GM18507 (cell line): Measurements from ENCODE around the gene ADGRB2.
"Not testable (repeated sequence)": the region's sequence is repeated elsewhere in the genome, so short reads cannot be mapped to it uniquely, and the experiment has no call there.

Source experiments
- DNase-seq: peaks from one replicate; pipeline ENCODE4 v3.0.0; 2011; ENCODE audit warnings: low read depth; ENCODE audit not compliant: insufficient read length; ENCODE audit errors: extremely low spot score
- FAIRE-seq: peaks from 2 replicates; lab custom pipeline; 2011; peaks lifted over from hg19 to GRCh38; lab: Jason Lieb, UNC

The ADGRB2 gene

DNA sequence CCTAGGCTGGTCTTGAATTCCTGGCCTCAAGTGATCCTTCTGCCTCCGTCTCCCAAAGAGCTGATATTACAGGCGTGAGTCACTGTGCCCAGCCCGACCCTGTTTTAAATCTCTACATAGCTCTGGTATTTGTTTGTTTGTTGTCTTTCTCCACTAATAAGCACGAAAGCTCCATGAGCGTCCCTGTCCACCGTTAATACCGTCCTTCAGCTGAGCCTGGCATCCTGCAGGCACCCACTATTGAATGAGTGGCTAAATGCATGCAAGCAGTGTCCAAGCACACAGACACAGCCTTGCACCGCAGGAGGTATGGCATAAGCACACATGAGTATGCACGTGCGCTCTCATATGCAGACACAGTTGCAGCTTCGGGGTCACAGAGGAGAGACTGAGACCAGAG, 55.8 kb downstream of the ADGRB2 start:
- FAIRE-seq (no peak), DNase-seq (no peak)

- DNase-seq, result peak; percentile 40
- peak; percentile 92 for FAIRE-seq
Observed at GRCh38 chr1:31707711-31708110, 56.4 kb downstream of the ADGRB2 start.

GRCh38 chr1:31707059-31707600, 57.0 kb downstream of the ADGRB2 start:
- not testable (repeated sequence) for DNase-seq, FAIRE-seq

GRCh38 chr1:31706384-31707058, 57.6 kb downstream of the ADGRB2 start:
- FAIRE-seq, result peak; percentile 44
- no peak for DNase-seq

GRCh38 chr1:31705080-31705866, 58.9 kb downstream of the ADGRB2 start:
- FAIRE-seq (peak; percentile 71), DNase-seq (peak; percentile 54)

DNA sequence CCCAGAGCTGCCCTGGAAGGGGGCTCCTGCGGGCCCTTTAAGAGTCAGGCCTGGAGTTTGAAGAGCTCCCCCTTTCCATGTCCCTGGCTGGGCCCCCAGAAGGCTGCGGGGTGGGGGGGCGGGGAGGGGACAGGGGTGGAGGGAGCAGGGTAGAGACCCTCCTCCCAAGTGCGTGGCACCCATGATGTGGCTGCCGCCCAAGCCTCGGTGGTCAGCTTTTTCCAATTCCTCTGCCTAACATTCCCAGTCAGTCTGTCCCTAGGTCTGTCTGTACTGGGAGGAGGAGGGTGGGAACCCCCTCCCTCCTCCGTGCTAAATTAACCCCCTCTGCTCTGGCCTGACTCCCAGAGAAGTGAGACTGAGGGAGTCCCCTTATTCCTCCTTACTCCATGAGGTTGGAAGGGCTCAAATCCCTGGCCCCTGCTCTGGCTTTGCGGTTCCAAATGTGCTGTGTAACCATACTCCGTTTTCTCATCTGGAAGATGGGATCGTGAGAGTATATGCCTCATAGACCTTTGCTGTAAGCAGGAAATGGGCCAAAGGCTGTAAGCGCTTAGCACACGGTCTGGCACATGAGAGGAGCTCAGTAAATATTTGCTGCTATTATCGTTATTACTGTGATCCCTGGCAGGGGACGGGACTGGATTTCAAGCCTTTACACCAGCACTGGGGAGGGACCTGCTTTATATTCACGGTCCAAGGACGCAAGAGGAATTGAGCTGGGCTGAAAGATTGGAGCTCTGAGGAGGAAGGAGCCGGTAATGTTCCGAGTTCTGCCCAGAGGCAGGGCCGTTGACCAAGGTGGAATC, 59.7 kb downstream of the ADGRB2 start:
- FAIRE-seq (peak; percentile 61), DNase-seq (no peak)

DNA sequence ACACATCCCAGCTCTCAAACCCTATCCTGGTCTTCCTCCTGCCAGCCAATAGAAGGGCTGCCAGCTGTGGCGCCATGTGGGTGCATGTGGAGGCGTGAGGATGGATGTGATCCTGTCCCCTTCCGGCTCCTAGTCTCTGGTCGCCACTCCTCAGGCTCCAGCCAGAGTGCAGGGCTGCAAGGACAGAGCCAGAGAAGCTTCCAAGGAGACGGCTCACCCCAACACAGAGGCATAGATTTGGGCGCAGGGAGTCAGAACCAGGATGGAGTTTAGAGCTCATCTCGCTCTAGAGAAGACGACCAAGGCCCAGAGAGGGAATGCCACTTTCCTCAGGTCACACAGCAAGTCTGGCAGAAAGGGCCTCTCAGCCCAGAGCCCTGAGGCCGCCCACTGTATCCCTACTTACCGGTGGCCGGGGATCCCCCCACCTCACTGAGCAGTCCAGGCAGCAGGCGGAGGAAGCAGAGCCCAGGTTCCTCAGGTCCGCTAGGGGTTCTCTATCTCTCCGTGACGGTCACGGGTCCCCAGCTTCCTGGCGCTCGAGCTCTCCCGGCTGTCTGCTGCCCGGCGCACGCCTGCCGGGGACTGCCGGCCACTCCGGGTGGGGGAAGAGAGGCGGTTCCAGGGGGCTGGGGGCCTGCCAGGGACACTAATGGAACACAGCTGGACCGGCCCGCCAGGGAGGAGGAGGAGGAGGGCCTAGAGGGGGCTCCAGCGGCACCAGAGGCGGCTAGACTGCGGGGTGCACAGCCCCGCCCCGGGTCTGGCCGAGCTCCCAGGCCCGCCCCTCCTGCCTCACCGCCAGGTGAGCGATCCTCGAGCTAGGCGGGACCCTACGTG, 60.5 kb downstream of the ADGRB2 start, which contains the start of gene COL16A1:
COL16A1 (minus strand) TSS at position 587 of the 840 bp plus-strand sequence. CDS start 1,824 bp downstream, outside the sequence.
- FAIRE-seq, result no peak
- DNase-seq, result no peak

DNA sequence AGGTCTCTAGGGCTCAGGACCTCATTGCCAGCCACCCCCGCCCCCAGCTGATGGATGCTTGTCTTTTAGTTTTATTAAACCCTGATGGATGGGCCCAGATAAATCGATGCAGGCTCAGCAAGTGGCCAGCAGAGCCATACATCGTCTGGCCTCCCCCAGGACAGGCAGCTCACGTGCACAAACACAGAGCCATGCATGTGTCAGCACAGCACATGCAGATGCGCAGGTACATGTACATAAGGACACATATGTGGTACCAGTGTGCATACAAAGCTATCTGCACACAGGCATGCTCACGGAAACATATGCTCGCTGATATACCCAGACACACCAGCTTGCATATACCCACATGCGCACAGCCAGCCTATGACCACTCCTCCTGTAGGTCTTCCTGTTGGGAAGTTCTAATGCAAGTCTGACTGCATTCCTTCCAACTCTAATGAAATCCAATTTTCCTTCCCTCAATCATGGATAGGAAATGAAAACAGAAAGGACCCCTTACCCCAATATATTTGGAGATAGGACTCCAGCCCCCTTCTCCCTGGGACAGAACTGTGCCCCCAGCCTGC, 61.2 kb downstream of the ADGRB2 start:
- no peak for FAIRE-seq
- DNase-seq, result no peak

DNA sequence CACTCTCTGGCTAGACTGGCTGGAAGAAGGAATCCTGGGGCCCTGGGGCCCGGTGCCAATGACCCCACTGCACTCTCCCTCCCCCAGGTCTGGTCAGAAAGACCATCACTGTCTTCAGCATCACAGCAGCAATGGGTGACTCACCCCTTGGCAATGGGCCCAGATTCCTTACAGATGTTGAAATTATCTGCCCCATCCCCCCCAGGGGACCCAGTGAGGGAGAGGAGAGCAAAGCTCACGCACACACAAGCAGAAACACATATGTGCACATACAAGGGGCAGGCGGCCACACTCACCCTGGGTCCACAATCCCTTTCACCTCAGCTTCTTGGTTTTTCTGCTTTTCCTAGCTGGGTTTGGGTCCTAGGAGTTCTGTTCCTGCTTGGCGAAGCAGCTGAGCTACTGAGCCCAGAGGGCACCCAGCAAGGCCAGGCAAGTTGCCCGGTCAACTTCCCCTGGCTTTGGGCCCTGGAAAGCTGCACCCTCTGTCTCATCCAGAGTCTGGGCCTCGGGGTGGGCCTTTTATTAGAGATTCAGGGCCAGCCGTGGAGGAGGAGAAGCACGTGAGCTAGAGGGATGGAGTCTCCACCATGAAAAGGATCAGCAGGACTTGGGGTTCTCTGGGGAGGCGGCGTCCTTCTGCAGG, 62.9 kb downstream of the ADGRB2 start:
- DNase-seq (no peak), FAIRE-seq (no peak)

GRCh38 chr1:31700468-31701090, 63.6 kb downstream of the ADGRB2 start:
- FAIRE-seq, result no peak
- no peak for DNase-seq

DNA sequence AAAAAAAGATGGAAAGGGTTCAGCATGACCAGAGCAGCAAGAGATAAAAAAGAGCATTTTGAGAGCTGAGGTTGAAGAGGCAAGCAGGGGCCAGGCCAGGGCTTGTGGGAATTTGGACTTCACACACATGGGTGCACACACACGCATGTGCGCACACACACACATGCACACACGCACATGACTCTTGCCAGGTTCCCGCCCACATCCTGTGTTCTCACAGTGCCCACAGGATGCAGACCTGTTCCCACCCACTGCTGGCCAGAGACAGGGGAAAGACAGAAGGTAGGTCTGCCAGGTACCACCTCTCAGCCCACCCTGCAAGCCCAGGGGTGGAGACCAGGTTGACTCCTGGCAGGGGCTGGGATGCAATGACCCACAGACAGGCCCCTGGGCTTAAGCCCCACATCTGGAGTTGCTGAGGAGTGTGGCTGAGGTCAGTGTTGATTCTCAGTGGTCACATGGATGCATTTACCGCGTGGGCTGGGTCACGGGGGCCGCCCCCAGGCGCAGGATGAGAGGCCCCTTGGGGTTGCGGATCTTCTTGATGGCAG, 64.7 kb downstream of the ADGRB2 start:
- FAIRE-seq, result peak; percentile 93
- DNase-seq, result peak; percentile 50

DNA sequence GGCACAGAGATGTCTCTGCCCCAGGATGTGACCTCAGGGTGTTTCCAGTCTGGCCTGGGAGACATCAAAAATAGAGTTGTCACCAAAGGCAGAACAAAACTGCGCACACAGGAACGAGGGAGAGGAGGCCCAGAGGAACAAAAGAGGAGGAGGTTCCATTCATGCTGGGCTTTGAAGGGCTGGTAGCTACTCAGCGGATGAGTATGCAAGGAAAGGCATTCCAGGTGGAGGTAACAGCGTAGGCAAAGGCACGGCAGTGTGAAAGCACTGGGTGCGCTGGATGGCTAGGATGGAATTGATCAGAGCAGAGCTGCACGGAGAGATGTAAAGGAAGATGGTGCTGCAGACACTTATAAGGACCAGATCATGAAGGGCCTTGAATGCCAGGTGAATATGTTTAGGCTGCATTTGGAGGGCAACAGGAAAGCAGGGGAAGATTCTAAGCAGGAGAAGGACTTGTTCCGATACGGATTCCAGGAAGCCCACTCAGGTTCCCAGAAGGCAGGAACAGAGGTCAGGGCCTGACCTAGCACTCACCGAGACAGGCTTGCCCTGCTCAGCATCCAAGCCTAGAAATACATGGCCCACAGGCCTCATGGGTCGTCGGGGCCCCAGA, 66.7 kb downstream of the ADGRB2 start:
- DNase-seq, result no peak
- no peak for FAIRE-seq

- no peak for FAIRE-seq
- no peak for DNase-seq
Observed at GRCh38 chr1:31696242-31696641, 67.9 kb downstream of the ADGRB2 start.

GRCh38 chr1:31695327-31695726, 68.8 kb downstream of the ADGRB2 start:
- no peak for FAIRE-seq

DNA sequence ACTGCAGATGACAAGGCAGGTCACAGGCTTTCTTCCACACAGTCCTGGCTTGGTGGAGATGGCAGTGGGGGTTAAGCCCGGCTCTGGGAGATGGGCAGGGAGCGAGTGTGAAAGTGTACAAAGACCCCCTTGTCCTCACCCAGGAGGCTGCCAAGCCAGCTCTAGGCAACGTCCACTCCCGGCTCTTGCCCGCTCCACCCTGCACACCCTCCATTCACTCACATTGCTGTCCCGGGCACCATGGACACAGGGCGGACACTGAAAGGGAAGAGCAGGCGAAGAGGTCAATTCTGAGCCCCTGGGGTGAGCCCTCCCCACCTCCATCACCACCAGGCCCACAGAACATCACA, 69.2 kb downstream of the ADGRB2 start:
- DNase-seq (no peak), FAIRE-seq (no peak)

More at GRCh38 chr1:31695327-31695726, 68.8 kb downstream of the ADGRB2 start:
- no peak for DNase-seq

DNA sequence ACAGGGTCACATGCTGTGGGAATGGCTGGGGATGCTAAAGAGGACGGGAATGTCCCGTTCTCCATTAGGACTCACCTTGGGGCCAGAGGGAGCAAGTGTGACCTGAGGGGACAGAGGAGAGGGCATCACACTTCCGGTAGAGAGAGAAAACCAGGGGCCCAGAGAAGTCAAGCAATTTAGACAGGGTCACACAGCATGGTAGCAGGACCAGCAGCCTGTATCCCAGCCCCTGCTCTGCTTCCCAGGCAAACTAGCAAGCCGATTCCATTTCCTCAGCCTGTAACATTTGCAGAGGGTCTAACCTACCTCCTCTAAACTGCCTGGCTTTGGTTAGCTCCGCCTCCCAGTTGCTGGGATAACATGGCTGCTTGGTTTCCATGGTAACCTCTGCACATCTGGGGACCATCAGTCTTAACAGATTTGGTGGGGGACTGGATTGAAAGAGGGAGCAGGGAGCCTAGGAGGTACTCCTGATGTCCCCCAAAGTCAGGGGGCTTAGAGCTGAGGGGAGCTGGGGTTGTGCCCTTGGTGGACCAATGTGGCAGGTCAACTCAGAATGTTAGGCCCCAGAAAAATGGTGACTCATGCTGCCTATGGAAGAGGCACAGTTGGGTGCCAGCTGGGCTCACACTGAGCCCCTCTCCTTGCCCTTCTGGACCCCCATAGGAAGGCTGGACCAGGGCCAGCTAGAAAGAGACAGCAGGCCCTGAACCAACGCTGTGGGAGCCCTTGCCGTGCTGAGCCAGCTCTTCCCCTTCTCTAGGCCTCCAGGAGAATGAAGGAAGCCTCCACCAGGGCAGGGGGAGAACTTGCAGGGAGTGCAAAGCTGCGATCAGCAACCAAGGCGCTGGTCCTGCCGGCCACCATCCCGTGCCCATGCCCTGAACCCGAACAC, 69.8 kb downstream of the ADGRB2 start:
- DNase-seq (no peak), FAIRE-seq (no peak)
